OCI-M1 (cell line): ENCODE results near the gene CCIN.

ENCODE experiments used
- DNase-seq: peaks from one replicate; lab custom pipeline; 2025; lab: John Stamatoyannopoulos, UW

CCIN gene

GRCh38 chr9:36191686-36192085 lies 22.5 kb downstream of the CCIN start:
- peak; percentile 46 for DNase-seq

- DNase-seq: no peak
Observed at GRCh38 chr9:36192196-36192595, 23.0 kb downstream of the CCIN start.

GRCh38 chr9:36193023-36193422 lies 23.8 kb downstream of the CCIN start:
- DNase-seq: no peak

- no peak for DNase-seq
Observed at GRCh38 chr9:36194326-36195000, 25.3 kb downstream of the CCIN start.

GRCh38 chr9:36204906-36205547 lies 35.8 kb downstream of the CCIN start:
- no peak for DNase-seq

GRCh38 chr9:36207016-36207415 lies 37.8 kb downstream of the CCIN start:
- DNase-seq: no peak

- peak; percentile 79 for DNase-seq
Observed at GRCh38 chr9:36207546-36208012, 38.4 kb downstream of the CCIN start.

- DNase-seq: no peak
Observed at GRCh38 chr9:36208521-36209253, 39.5 kb downstream of the CCIN start.

- no peak for DNase-seq
Observed at GRCh38 chr9:36210722-36211121, 41.5 kb downstream of the CCIN start.

- no peak for DNase-seq
Observed at GRCh38 chr9:36211510-36211909, 42.3 kb downstream of the CCIN start.

- DNase-seq: no peak
Observed at GRCh38 chr9:36213387-36213786, 44.2 kb downstream of the CCIN start.

- no peak for DNase-seq
Observed at GRCh38 chr9:36213989-36214388, 44.8 kb downstream of the CCIN start.

GRCh38 chr9:36214571-36214970 lies 45.4 kb downstream of the CCIN start:
- no peak for DNase-seq

- DNase-seq: no peak
Observed at GRCh38 chr9:36217256-36217968, 48.2 kb downstream of the CCIN start.

- no peak for DNase-seq
Observed at GRCh38 chr9:36218011-36218410, 48.8 kb downstream of the CCIN start.

- DNase-seq: peak; percentile 95
Observed at GRCh38 chr9:36218411-36218901, 49.3 kb downstream of the CCIN start.
